GM18909 (cell line): ENCODE data around the gene FABP6.

Experiments used
- ATAC-seq: cut with Tn5 transposase; IDR thresholded peaks from one replicate; pipeline ENCODE4 v1.9.1; 2021; ENCODE audit warnings: mild to moderate bottlenecking; ENCODE audit not compliant: unreplicated experiment, poor library complexity

Gene FABP6

GRCh38 chr5:160286947-160287346 lies 57.6 kb downstream of the FABP6 start:
- ATAC-seq: no peak

GRCh38 chr5:160287378-160288051 lies 58.2 kb downstream of the FABP6 start:
- ATAC-seq: no peak
